ENCODE results near the gene CHIT1.

The CHIT1 gene

GRCh38 chr1:203188686-203189232 is 40.7 kb downstream of the CHIT1 start:
- DNase-seq (ENCODE audit: low read depth, low spot score): no peak

GRCh38 chr1:203187689-203188264 is 41.7 kb downstream of the CHIT1 start:
- DNase-seq (ENCODE audit: low read depth, low spot score): no peak

- no peak for DNase-seq (ENCODE audit: low read depth, low spot score)
Measured at GRCh38 chr1:203187304-203187685, 42.2 kb downstream of the CHIT1 start.

- DNase-seq (ENCODE audit: low read depth, low spot score): no peak
Measured at GRCh38 chr1:203186446-203187303, 42.8 kb downstream of the CHIT1 start, which contains the start of gene CHI3L1. Gene CHI3L1, minus strand, starts transcription at chr1:203186704. Its CDS starts 81 bp downstream, at chr1:203186623.

- no peak for DNase-seq (ENCODE audit: low read depth, low spot score)
Measured at GRCh38 chr1:203186091-203186445, 43.4 kb downstream of the CHIT1 start.

GRCh38 chr1:203185585-203185984 is 43.9 kb downstream of the CHIT1 start:
- no peak for DNase-seq (ENCODE audit: low read depth, low spot score)

GRCh38 chr1:203185061-203185461 is 44.4 kb downstream of the CHIT1 start:
- no peak for DNase-seq (ENCODE audit: low read depth, low spot score)

GRCh38 chr1:203184467-203184866 is 45.0 kb downstream of the CHIT1 start:
- DNase-seq (ENCODE audit: low read depth, low spot score): no peak

GRCh38 chr1:203183828-203184227 is 45.6 kb downstream of the CHIT1 start:
- no peak for DNase-seq (ENCODE audit: low read depth, low spot score)

GRCh38 chr1:203182387-203182953 is 47.0 kb downstream of the CHIT1 start:
- no peak for DNase-seq (ENCODE audit: low read depth, low spot score)

GRCh38 chr1:203181586-203182386 is 47.7 kb downstream of the CHIT1 start:
- no peak for DNase-seq (ENCODE audit: low read depth, low spot score)

- DNase-seq (ENCODE audit: low read depth, low spot score): no peak
Measured at GRCh38 chr1:203180611-203181330, 48.7 kb downstream of the CHIT1 start.

- DNase-seq (ENCODE audit: low read depth, low spot score): no peak
Measured at GRCh38 chr1:203179667-203180005, 49.8 kb downstream of the CHIT1 start.

- DNase-seq (ENCODE audit: low read depth, low spot score): no peak
Measured at GRCh38 chr1:203178821-203179666, 50.4 kb downstream of the CHIT1 start.

GRCh38 chr1:203178083-203178482 is 51.4 kb downstream of the CHIT1 start:
- no peak for DNase-seq (ENCODE audit: low read depth, low spot score)

- no peak for DNase-seq (ENCODE audit: low read depth, low spot score)
Measured at GRCh38 chr1:203177470-203178039, 51.9 kb downstream of the CHIT1 start.

- no peak for DNase-seq (ENCODE audit: low read depth, low spot score)
Measured at GRCh38 chr1:203177036-203177405, 52.5 kb downstream of the CHIT1 start.

- DNase-seq (ENCODE audit: low read depth, low spot score): no peak
Measured at GRCh38 chr1:203176273-203177035, 53.0 kb downstream of the CHIT1 start.

GRCh38 chr1:203175827-203176241 is 53.6 kb downstream of the CHIT1 start:
- DNase-seq (ENCODE audit: low read depth, low spot score): no peak
